ENCODE data around the gene CCDC182.

Gene CCDC182

GRCh38 chr17:57779706-57780105, 34.6 kb upstream of the CCDC182 start:
- Histone ChIP-seq H4K20me1 (no peaks in the 10 kb centered on the region), H3K9ac (no peak overlapping the region), H3K9me3 (no peaks in the 10 kb centered on the region; the same call in 1 of the 2 replicates), H3K36me3 (no peaks in the 10 kb centered on the region), H3K27me3 (no peaks in the 10 kb centered on the region), H3K4me3 (no peak overlapping the region), H3K27ac (no peak overlapping the region), H3K4me2 (no peak overlapping the region), H3K4me1 (peaks cover 49% of the 10 kb centered on the region)
- TF ChIP-seq Cebpa-rat (IDR thresholded peaks at IDR 0.05): no peak

- no peak for TF ChIP-seq Cebpa-rat (IDR thresholded peaks at IDR 0.05)
- peaks cover 49% of the 10 kb centered on the region for H3K4me1 ChIP-seq
- H3K9me3 ChIP-seq: no peaks in the 10 kb centered on the region; the same call in 1 of the 2 replicates
- H3K27me3 ChIP-seq: no peaks in the 10 kb centered on the region
- H3K27ac ChIP-seq: no peak overlapping the region
- no peaks in the 10 kb centered on the region for H4K20me1 ChIP-seq
- no peaks in the 10 kb centered on the region for H3K36me3 ChIP-seq
- H3K4me3 ChIP-seq: no peak overlapping the region
- H3K4me2 ChIP-seq: no peak overlapping the region
- H3K9ac ChIP-seq: no peak overlapping the region
Observed at GRCh38 chr17:57778306-57778705, 33.2 kb upstream of the CCDC182 start.

- Histone ChIP-seq H3K9ac (no peak overlapping the region), H3K27ac (no peak overlapping the region), H3K27me3 (no peaks in the 10 kb centered on the region), H3K4me3 (no peak overlapping the region), H3K4me1 (peaks cover 42% of the 10 kb centered on the region), H3K4me2 (no peak overlapping the region), H4K20me1 (no peaks in the 10 kb centered on the region), H3K9me3 (no peaks in the 10 kb centered on the region; the same call in 1 of the 2 replicates), H3K36me3 (no peaks in the 10 kb centered on the region)
- TF ChIP-seq Cebpa-rat (IDR thresholded peaks at IDR 0.05): no peak
Observed at GRCh38 chr17:57776366-57776765, 31.3 kb upstream of the CCDC182 start.

GRCh38 chr17:57774872-57775271, 29.8 kb upstream of the CCDC182 start:
- no peak overlapping the region for H3K9ac ChIP-seq
- no peak overlapping the region for H3K27ac ChIP-seq
- H3K9me3 ChIP-seq: no peaks in the 10 kb centered on the region; the same call in 1 of the 2 replicates
- H3K4me2 ChIP-seq: peak overlapping the region; percentile 69; the same call in 1 of the 2 replicates
- H3K4me3 ChIP-seq: no peak overlapping the region
- H4K20me1 ChIP-seq: no peaks in the 10 kb centered on the region
- H3K27me3 ChIP-seq: no peaks in the 10 kb centered on the region
- no peak for TF ChIP-seq Cebpa-rat (IDR thresholded peaks at IDR 0.05)
- H3K4me1 ChIP-seq: peaks cover 28% of the 10 kb centered on the region
- no peaks in the 10 kb centered on the region for H3K36me3 ChIP-seq

- Histone ChIP-seq H3K4me1 (peaks cover 28% of the 10 kb centered on the region), H3K4me3 (peak overlapping the region; percentile 16; the same call in 1 of the 2 replicates), H3K9ac (0 out of 2 replicates have a peak overlapping the region, but pooled peaks have one; percentile 12), H3K36me3 (no peaks in the 10 kb centered on the region), H4K20me1 (no peaks in the 10 kb centered on the region), H3K27me3 (no peaks in the 10 kb centered on the region), H3K4me2 (peak overlapping the region; percentile 69), H3K27ac (peak overlapping the region; percentile 19; the same call in 1 of the 2 replicates), H3K9me3 (no peaks in the 10 kb centered on the region; the same call in 1 of the 2 replicates)
- TF ChIP-seq Cebpa-rat (IDR thresholded peaks at IDR 0.05): no peak
Observed at GRCh38 chr17:57773557-57773956, 28.5 kb upstream of the CCDC182 start.

- TF ChIP-seq Cebpa-rat (IDR thresholded peaks at IDR 0.05): no peak
- Histone ChIP-seq H3K27ac (no peak overlapping the region), H3K27me3 (no peaks in the 10 kb centered on the region), H4K20me1 (no peaks in the 10 kb centered on the region), H3K4me2 (peak overlapping the region; percentile 69), H3K9ac (no peak overlapping the region), H3K4me1 (peaks cover 28% of the 10 kb centered on the region), H3K36me3 (no peaks in the 10 kb centered on the region), H3K4me3 (no peak overlapping the region), H3K9me3 (no peaks in the 10 kb centered on the region; the same call in 1 of the 2 replicates)
Observed at GRCh38 chr17:57772774-57773173, 27.7 kb upstream of the CCDC182 start.

GRCh38 chr17:57767561-57767960, 22.5 kb upstream of the CCDC182 start:
- Histone ChIP-seq H3K4me1 (peaks cover 13% of the 10 kb centered on the region), H3K36me3 (no peaks in the 10 kb centered on the region), H3K9ac (no peak overlapping the region), H4K20me1 (no peaks in the 10 kb centered on the region), H3K4me3 (no peak overlapping the region), H3K27ac (no peak overlapping the region), H3K9me3 (no peaks in the 10 kb centered on the region), H3K4me2 (no peak overlapping the region), H3K27me3 (no peaks in the 10 kb centered on the region)
- TF ChIP-seq Cebpa-rat (IDR thresholded peaks at IDR 0.05): no peak

GRCh38 chr17:57766318-57766943, 21.3 kb upstream of the CCDC182 start:
- Histone ChIP-seq H3K4me2 (no peak overlapping the region), H4K20me1 (no peaks in the 10 kb centered on the region), H3K27ac (no peak overlapping the region), H3K4me3 (no peak overlapping the region), H3K27me3 (no peaks in the 10 kb centered on the region), H3K9ac (no peak overlapping the region), H3K4me1 (peaks cover 13% of the 10 kb centered on the region), H3K36me3 (no peaks in the 10 kb centered on the region), H3K9me3 (no peaks in the 10 kb centered on the region)
- no peak for TF ChIP-seq Cebpa-rat (IDR thresholded peaks at IDR 0.05)

- no peak overlapping the region for H3K9ac ChIP-seq
- no peak for TF ChIP-seq Cebpa-rat (IDR thresholded peaks at IDR 0.05)
- no peaks in the 10 kb centered on the region for H3K9me3 ChIP-seq
- H3K36me3 ChIP-seq: no peaks in the 10 kb centered on the region
- H3K27me3 ChIP-seq: no peaks in the 10 kb centered on the region
- no peak overlapping the region for H3K27ac ChIP-seq
- no peaks in the 10 kb centered on the region for H4K20me1 ChIP-seq
- H3K4me3 ChIP-seq: no peak overlapping the region
- H3K4me1 ChIP-seq: peaks cover 13% of the 10 kb centered on the region
- H3K4me2 ChIP-seq: no peak overlapping the region
Observed at GRCh38 chr17:57762452-57763395, 17.6 kb upstream of the CCDC182 start.

GRCh38 chr17:57761887-57762286, 16.8 kb upstream of the CCDC182 start:
- no peak overlapping the region for H3K4me3 ChIP-seq
- H4K20me1 ChIP-seq: no peaks in the 10 kb centered on the region
- H3K27me3 ChIP-seq: no peaks in the 10 kb centered on the region
- H3K9me3 ChIP-seq: no peaks in the 10 kb centered on the region
- H3K27ac ChIP-seq: no peak overlapping the region
- H3K9ac ChIP-seq: no peak overlapping the region
- no peaks in the 10 kb centered on the region for H3K36me3 ChIP-seq
- H3K4me2 ChIP-seq: 0 out of 2 replicates have a peak overlapping the region, but pooled peaks have one; percentile 18
- TF ChIP-seq Cebpa-rat (IDR thresholded peaks at IDR 0.05): no peak
- H3K4me1 ChIP-seq: peaks cover 13% of the 10 kb centered on the region
